CD14-positive monocyte (primary cell): ENCODE results near the gene INTS14. TPM values are rescaled to one million over a fixed set of nuclear protein-coding genes. Genes with fewer than 3 reads are reported as not detected.
A peak's percentile ranks its signal among the peaks of the same experiment; 100 is the strongest.

Experiments used
- DNase-seq, 3 donors: peaks; one replicate each; pipeline ENCODE4 v3.0.0-alpha.2; 2011 to 2022
- H2AFZ ChIP-seq: 2 replicates; pipeline ENCODE4 v1.6.0; 2012; ENCODE audit warnings: mild to moderate bottlenecking, low read depth, low read length, inconsistent platforms; ENCODE audit not compliant: insufficient read depth, poor library complexity, severe bottlenecking
- H3K27ac ChIP-seq, 2 donors: 1 replicate in 1 of 2; 2 replicates in 1 of 2; pipeline ENCODE4 v1.5.1; 2012 to 2013; ENCODE audit warnings: low read length in 2 of 2, control low read depth in 1 of 2, inconsistent platforms in 1 of 2, low read depth in 1 of 2, mild to moderate bottlenecking in 1 of 2
- H3K27me3 ChIP-seq, 2 donors: one replicate each; pipeline versions ENCODE4 v1.6.0 to v1.6.1; 2011 to 2013; ENCODE audit warnings: low read length in 2 of 2; ENCODE audit not compliant: control insufficient read depth in 2 of 2, insufficient read depth in 2 of 2
- H3K36me3 ChIP-seq, 2 donors: replicated peaks in 1 of 2; 1 replicate in 1 of 2; 2 replicates in 1 of 2; pipeline versions ENCODE4 v1.5.1 to v1.6.1; 2012 to 2013; ENCODE audit warnings: low read length in 2 of 2, control low read depth in 1 of 2, inconsistent platforms in 1 of 2, mild to moderate bottlenecking in 1 of 2; ENCODE audit not compliant: insufficient read depth in 2 of 2, control insufficient read depth in 1 of 2
- H3K4me1 ChIP-seq, 2 donors: 1 replicate in 1 of 2; 2 replicates in 1 of 2; pipeline versions ENCODE4 v1.5.1 to v1.6.1; 2012 to 2013; ENCODE audit warnings: low read length in 2 of 2, control low read depth in 1 of 2, inconsistent platforms in 1 of 2, mild to moderate bottlenecking in 1 of 2, moderate library complexity in 1 of 2; ENCODE audit not compliant: insufficient read depth in 2 of 2, control insufficient read depth in 1 of 2
- H3K4me2 ChIP-seq: replicated peaks from 2 replicates; pipeline ENCODE3; 2012; ENCODE audit warnings: low read length, moderate library complexity, mild to moderate bottlenecking; ENCODE audit not compliant: poor library complexity, severe bottlenecking; ENCODE audit errors: extremely low read depth
- H3K4me3 ChIP-seq, 3 experiments: fragments of 200-600 bp in 1 of 3; sonication (generic) in 1 of 3; replicated peaks in 1 of 3; 1 replicate in 2 of 3; 2 replicates in 1 of 3; pipeline ENCODE4 v1.5.1; 2011 to 2013; ENCODE audit warnings: low read length in 3 of 3, mild to moderate bottlenecking in 3 of 3, control low read depth in 2 of 3, low read depth in 2 of 3, inconsistent platforms in 1 of 3, moderate library complexity in 1 of 3
- H3K79me2 ChIP-seq: 2 replicates; pipeline ENCODE4 v1.6.0; 2012; ENCODE audit warnings: mild to moderate bottlenecking, control low read depth, inconsistent platforms, low read length, moderate library complexity; ENCODE audit not compliant: insufficient read depth
- H3K9ac ChIP-seq: 2 replicates; pipeline ENCODE4 v1.6.0; 2017; ENCODE audit warnings: low read length, mild to moderate bottlenecking; ENCODE audit not compliant: insufficient read depth, poor library complexity, severe bottlenecking
- H3K9me3 ChIP-seq, 2 donors: replicated peaks in 1 of 2; 1 replicate in 1 of 2; 2 replicates in 1 of 2; pipeline versions ENCODE4 v1.5.1 to v1.6.1; 2012 to 2013; ENCODE audit warnings: low read length in 2 of 2, control low read depth in 1 of 2; ENCODE audit not compliant: control insufficient read depth in 1 of 2, insufficient read depth in 1 of 2
- H4K20me1 ChIP-seq: 2 replicates; pipeline ENCODE4 v1.6.0; 2012; ENCODE audit warnings: mild to moderate bottlenecking, low read length, control low read depth, moderate library complexity; ENCODE audit not compliant: insufficient read depth
- H3K27ac Mint-ChIP-seq, 7 donors: one replicate each; pipeline ENCODE4 v1.8.0; 2020; ENCODE audit warnings: mild to moderate bottlenecking in 7 of 7, mixed read lengths in 7 of 7, moderate library complexity in 6 of 7, inconsistent platforms in 2 of 7
- H3K27me3 Mint-ChIP-seq, 3 donors: one replicate each; pipeline ENCODE4 v1.8.0; 2021 to 2022; ENCODE audit warnings: low read depth in 3 of 3, mild to moderate bottlenecking in 3 of 3, mixed read lengths in 3 of 3, moderate library complexity in 3 of 3, inconsistent platforms in 1 of 3
- H3K36me3 Mint-ChIP-seq, 2 donors: one replicate each; pipeline ENCODE4 v1.8.0; 2020; ENCODE audit warnings: mixed read lengths in 2 of 2, inconsistent platforms in 1 of 2, mild to moderate bottlenecking in 1 of 2
- H3K4me1 Mint-ChIP-seq: one replicate; pipeline ENCODE4 v1.8.0; 2020; ENCODE audit warnings: mild to moderate bottlenecking, mixed read lengths
- H3K4me3 Mint-ChIP-seq, 2 donors: one replicate each; pipeline ENCODE4 v1.8.0; 2020; ENCODE audit warnings: mild to moderate bottlenecking in 2 of 2, mixed read lengths in 2 of 2, moderate library complexity in 1 of 2
- H3K9me3 Mint-ChIP-seq, 7 donors: one replicate each; pipeline ENCODE4 v1.8.0; 2020 to 2022; ENCODE audit warnings: mixed read lengths in 7 of 7, mild to moderate bottlenecking in 6 of 7, moderate library complexity in 6 of 7, inconsistent platforms in 2 of 7
- CTCF ChIP-seq: fragments of 200-600 bp; IDR thresholded peaks from one replicate; pipeline ENCODE4 v1.8.0; 2022; ENCODE audit warnings: antibody characterized with exemption, mild to moderate bottlenecking
- WGBS: methylation state at CpG from one replicate; pipeline ENCODE4 v1.1.5; 2013; ENCODE audit warnings: missing lambda C conversion rate; ENCODE audit not compliant: insufficient coverage; 5-methylcytosine and 5-hydroxymethylcytosine counted together
- intact Hi-C, 2 donors: fragments of 100-400 bp; cut with micrococcal nuclease; formaldehyde crosslinking; loops; one replicate each; pipeline versions ENCODE4 v1.15.0 to v1.15.1; 2023
- polyA plus RNA-seq, 3 donors: library from polyadenylated mRNA; depleted of rRNA in 1 of 3; unstranded in 2 of 3; stranded (reverse) in 1 of 3; fragments of 300-500 nt in 2 of 3; fragments of >200 nt in 1 of 3; fragmentation: Illumina TruSeq in 2 of 3; gene quantifications; 1 replicate in 2 of 3; 2 replicates in 1 of 3; pipeline ENCODE4 v1.2.3, GENCODE V29; 2012 to 2021

INTS14 gene
- polyA plus RNA-seq, 3 donors, result 10.1 to 20.3 (median 12.0) TPM

GRCh38 chr15:65612949-65613744 is 2.2 kb upstream of the INTS14 start:
- intact Hi-C loops, result no loop called here
- Histone ChIP-seq H3K9me3 (no peaks in the 10 kb centered on the region), H3K4me2 (no peak overlapping the region), H2AFZ (no peak overlapping the region), H3K79me2 (peaks cover 24% of the 10 kb centered on the region), H3K9ac (no peak overlapping the region), H3K36me3 (no peaks in the 10 kb centered on the region), H4K20me1 (no peaks in the 10 kb centered on the region), H3K4me1 (peaks cover 17 to 20% of the 10 kb centered on the region in 2 donors), H3K4me3 (no peak overlapping the region), H3K27me3 (no peaks in the 10 kb centered on the region), H3K27ac (no peak overlapping the region)
- no peak for TF ChIP-seq CTCF
- Mint-ChIP-seq H3K36me3 (no peaks in the 10 kb centered on the region), H3K27ac (peak overlapping the region in 1 of 7 donors; percentile 42), H3K27me3 (peaks cover 0 to 1% (median 0%) of the 10 kb centered on the region in 3 donors), H3K4me3 (no peak overlapping the region), H3K9me3 (no peaks in the 10 kb centered on the region), H3K4me1 (peaks cover 25% of the 10 kb centered on the region)
- no peak for DNase-seq
- WGBS, result 83% methylated on average over 2 of the region's 6 CpGs

- H3K27me3 ChIP-seq, result no peaks in the 10 kb centered on the region
- H3K27ac ChIP-seq, result no peak overlapping the region
- no peaks in the 10 kb centered on the region for H4K20me1 ChIP-seq
- no peak overlapping the region for H3K4me2 ChIP-seq
- DNase-seq, result no peak
- Mint-ChIP-seq H3K9me3 (no peaks in the 10 kb centered on the region), H3K36me3 (no peaks in the 10 kb centered on the region), H3K4me3 (no peak overlapping the region), H3K27ac (peak overlapping the region in 1 of 7 donors; percentile 35), H3K27me3 (peaks cover 0 to 1% (median 0%) of the 10 kb centered on the region in 3 donors), H3K4me1 (peaks cover 25% of the 10 kb centered on the region)
- no peak for TF ChIP-seq CTCF
- no peak overlapping the region for H3K9ac ChIP-seq
- H2AFZ ChIP-seq, result peak overlapping the region; percentile 88
- no peaks in the 10 kb centered on the region for H3K9me3 ChIP-seq
- intact Hi-C loops, result no loop called here
- H3K79me2 ChIP-seq, result peaks cover 30% of the 10 kb centered on the region
- peaks cover 0 to under 1% of the 10 kb centered on the region in 2 donors for H3K36me3 ChIP-seq
- H3K4me3 ChIP-seq, result no peak overlapping the region
- peaks cover 17 to 20% of the 10 kb centered on the region in 2 donors for H3K4me1 ChIP-seq
- no CpG with 5 or more reads among the region's 2 CpGs for WGBS
Observed at GRCh38 chr15:65612616-65612946, 1.6 kb upstream of the INTS14 start.
